Uterus (tissue), 4 donors: ENCODE results near the gene MICAL1. TPM values are rescaled to one million over a fixed set of nuclear protein-coding genes. Genes with fewer than 3 reads are reported as not detected.

Experiments used
- DNase-seq, 2 donors: peaks; one replicate each; pipeline ENCODE4 v3.0.0-alpha.2; 2019 to 2020
- H3K27ac ChIP-seq, 2 donors: fragments of 200-600 bp; sonication (generic); 1 replicate in 1 of 2; 2 replicates in 1 of 2; pipeline ENCODE4 v1.5.1; 2016 to 2018
- H3K27me3 ChIP-seq, 2 donors: fragments of 200-600 bp; sonication (generic); one replicate each; pipeline ENCODE4 v1.5.1; 2018 to 2019; ENCODE audit warnings: control low read depth in 1 of 2
- H3K36me3 ChIP-seq, 2 donors: fragments of 200-600 bp; sonication (generic); one replicate each; pipeline ENCODE4 v1.5.1; 2019; ENCODE audit warnings: control low read depth in 1 of 2
- H3K4me1 ChIP-seq, 2 donors: fragments of 200-600 bp; sonication (generic); one replicate each; pipeline ENCODE4 v1.5.1; 2018 to 2019; ENCODE audit warnings: control low read depth in 1 of 2
- H3K4me3 ChIP-seq, 2 donors: fragments of 200-600 bp; sonication (generic); 1 replicate in 1 of 2; 2 replicates in 1 of 2; pipeline ENCODE4 v1.5.1; 2018 to 2019; ENCODE audit warnings: mild to moderate bottlenecking in 1 of 2
- H3K9me3 ChIP-seq, 2 donors: fragments of 200-600 bp; sonication (generic); one replicate each; pipeline ENCODE4 v1.5.1; 2019; ENCODE audit warnings: control low read depth in 1 of 2
- POLR2A ChIP-seq, 2 donors: fragments of 450-650 bp; IDR thresholded peaks; one replicate each; pipeline ENCODE4 v1.6.1; 2016; ENCODE audit warnings: antibody characterized with exemption in 2 of 2, mild to moderate bottlenecking in 1 of 2, moderate library complexity in 1 of 2
- intact Hi-C: fragments of 100-400 bp; cut with DNase I; formaldehyde crosslinking; loops from one replicate; pipeline ENCODE4 v1.15.1; 2023; ENCODE audit warnings: low total_unique reads
- total RNA-seq, 4 donors: library from RNA; depleted of rRNA in 3 of 4; stranded (reverse); fragments of >200 nt in 3 of 4; gene quantifications; one replicate each; pipeline versions ENCODE4 v1.1.0 to v1.2.4, GENCODE V29; 2014 to 2023
- TF ChIP-seq, protein P1 (sequence below), 4 experiments: fragments of 200-600 bp in 2 of 4; fragments of 450-650 bp in 2 of 4; sonication (generic) in 2 of 4; IDR thresholded peaks; one replicate each; pipeline ENCODE4 v1.5.1; 2016 to 2019; ENCODE audit warnings: antibody characterized with exemption in 4 of 4, mild to moderate bottlenecking in 2 of 4, moderate library complexity in 1 of 4
- donor health status: DM: yes; HTN: yes; CAD: no.

Gene MICAL1
- total RNA-seq, 4 donors from 2014 or later = 27.2 to 46.1 (median 36.2) TPM

DNA sequence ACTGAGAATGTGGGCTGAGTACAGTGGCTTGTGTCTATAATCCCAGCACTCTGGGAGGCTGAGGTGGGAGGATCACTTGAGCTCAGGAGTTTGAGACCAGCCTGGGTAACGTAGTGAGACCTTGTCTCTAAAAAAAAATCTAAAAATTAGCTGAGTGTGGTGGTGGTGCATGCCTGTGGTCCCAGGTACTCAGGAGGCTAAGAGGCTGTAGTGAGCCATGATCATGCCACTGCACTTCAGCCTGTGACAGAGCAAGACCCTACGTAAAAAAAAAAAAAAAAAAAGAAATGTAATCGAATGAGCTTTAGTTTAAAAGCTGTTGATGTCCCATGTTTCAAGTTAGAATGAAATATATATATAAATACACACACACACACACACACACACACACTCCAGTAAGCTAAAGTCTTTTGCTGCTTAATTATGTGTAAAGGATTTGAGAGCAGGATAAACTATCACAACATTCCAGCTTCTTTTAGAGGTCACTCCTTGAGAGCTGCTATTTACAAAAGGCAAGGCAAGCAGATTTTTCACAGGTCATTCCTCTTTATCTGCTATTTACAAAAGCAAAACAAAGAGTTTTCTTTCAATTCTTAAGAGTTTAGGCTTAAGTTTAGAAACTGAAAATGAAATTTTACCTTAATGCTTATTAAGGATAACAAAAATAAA, 4.7 kb upstream of the MICAL1 start:
- TF ChIP-seq, protein P1, sequence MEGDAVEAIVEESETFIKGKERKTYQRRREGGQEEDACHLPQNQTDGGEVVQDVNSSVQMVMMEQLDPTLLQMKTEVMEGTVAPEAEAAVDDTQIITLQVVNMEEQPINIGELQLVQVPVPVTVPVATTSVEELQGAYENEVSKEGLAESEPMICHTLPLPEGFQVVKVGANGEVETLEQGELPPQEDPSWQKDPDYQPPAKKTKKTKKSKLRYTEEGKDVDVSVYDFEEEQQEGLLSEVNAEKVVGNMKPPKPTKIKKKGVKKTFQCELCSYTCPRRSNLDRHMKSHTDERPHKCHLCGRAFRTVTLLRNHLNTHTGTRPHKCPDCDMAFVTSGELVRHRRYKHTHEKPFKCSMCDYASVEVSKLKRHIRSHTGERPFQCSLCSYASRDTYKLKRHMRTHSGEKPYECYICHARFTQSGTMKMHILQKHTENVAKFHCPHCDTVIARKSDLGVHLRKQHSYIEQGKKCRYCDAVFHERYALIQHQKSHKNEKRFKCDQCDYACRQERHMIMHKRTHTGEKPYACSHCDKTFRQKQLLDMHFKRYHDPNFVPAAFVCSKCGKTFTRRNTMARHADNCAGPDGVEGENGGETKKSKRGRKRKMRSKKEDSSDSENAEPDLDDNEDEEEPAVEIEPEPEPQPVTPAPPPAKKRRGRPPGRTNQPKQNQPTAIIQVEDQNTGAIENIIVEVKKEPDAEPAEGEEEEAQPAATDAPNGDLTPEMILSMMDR (IDR thresholded peaks at IDR 0.05) = no peak
- TF ChIP-seq POLR2A (IDR thresholded peaks at IDR 0.05) = no peak
- no peak overlapping the region for H3K4me3 ChIP-seq
- no peaks in the 10 kb centered on the region for H3K27me3 ChIP-seq
- H3K36me3 ChIP-seq = no peaks in the 10 kb centered on the region
- no peaks in the 10 kb centered on the region for H3K4me1 ChIP-seq
- H3K27ac ChIP-seq = no peak overlapping the region
- intact Hi-C loops = no loop called here
- no peak for DNase-seq
- no peaks in the 10 kb centered on the region for H3K9me3 ChIP-seq

DNA sequence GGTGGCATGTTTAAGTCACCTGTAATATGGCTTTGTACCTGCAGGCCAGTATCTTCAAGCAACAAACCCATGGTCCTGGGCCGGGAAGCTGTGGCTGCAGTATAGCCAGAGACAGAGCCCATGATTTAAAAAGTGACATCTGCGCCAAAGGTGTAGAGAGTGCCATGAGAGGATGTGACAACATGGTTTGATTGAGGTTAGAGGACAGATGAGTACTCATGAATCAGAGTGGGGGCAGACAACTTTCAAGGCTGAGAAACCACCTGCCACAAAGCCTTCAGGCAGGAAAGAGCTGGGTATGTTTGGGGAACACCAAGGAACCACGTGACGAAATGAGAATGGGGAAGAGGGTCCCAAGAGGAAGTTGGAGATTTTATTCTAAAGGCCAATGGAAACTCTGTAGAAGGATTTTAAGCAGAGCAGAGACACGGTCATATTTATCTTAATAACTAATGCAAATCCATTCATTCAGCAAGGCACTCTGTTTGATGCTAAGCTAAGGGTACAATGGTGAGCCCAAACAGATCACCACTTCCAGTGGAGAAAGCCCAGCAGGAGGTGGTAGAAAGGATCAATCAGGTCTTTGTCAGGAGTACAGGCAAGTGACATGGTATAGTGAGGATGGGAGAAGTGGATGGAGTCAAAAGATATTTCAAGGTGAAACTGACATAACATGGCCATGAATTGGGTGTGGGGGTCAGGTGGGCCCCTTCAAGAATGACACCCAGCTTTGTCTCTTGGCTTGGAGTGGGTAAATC, 3.4 kb upstream of the MICAL1 start:
- no peaks in the 10 kb centered on the region for H3K4me1 ChIP-seq
- no peaks in the 10 kb centered on the region for H3K36me3 ChIP-seq
- H3K9me3 ChIP-seq = no peaks in the 10 kb centered on the region
- no peak for TF ChIP-seq POLR2A (IDR thresholded peaks at IDR 0.05)
- TF ChIP-seq, protein P1 (IDR thresholded peaks at IDR 0.05) = no peak
- intact Hi-C loops = loop anchor here (10.0 kb wide), 1 partner anchor 74 kb away; the partner anchor contains the start of gene CD164
- H3K27me3 ChIP-seq = no peaks in the 10 kb centered on the region
- H3K4me3 ChIP-seq = no peak overlapping the region
- DNase-seq = no peak
- no peak overlapping the region for H3K27ac ChIP-seq

DNA sequence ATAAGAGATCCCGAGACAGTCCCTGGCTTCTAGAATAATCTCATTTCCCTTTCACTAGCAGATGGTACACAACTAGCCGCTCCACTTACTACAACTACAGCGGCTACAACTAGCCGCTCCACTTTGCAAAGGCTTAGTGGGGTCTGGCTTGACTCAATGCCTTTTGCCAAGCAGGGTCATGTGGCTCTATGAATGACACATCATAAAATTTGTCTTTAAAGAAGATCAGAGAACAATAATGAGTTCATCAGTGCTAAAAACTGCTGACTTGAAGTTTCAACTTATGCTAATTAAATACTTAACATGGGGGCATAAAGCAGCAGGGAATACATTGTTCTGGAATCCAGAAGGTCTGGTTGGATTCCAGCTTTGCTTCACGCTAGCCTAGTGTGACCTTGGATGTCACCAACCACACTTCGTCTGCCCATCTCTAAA, 2.0 kb upstream of the MICAL1 start:
- Histone ChIP-seq H3K4me3 (no peak overlapping the region), H3K36me3 (no peaks in the 10 kb centered on the region), H3K27me3 (no peaks in the 10 kb centered on the region), H3K27ac (peak overlapping the region; percentile 80 to 82), H3K4me1 (no peaks in the 10 kb centered on the region), H3K9me3 (no peaks in the 10 kb centered on the region)
- TF ChIP-seq, protein P1 (IDR thresholded peaks at IDR 0.05) = no peak
- TF ChIP-seq POLR2A (IDR thresholded peaks at IDR 0.05) = no peak
- intact Hi-C loops = loop anchor here (10.0 kb wide), 1 partner anchor 73 kb away; the partner anchor contains the start of gene CD164
- DNase-seq = no peak

DNA sequence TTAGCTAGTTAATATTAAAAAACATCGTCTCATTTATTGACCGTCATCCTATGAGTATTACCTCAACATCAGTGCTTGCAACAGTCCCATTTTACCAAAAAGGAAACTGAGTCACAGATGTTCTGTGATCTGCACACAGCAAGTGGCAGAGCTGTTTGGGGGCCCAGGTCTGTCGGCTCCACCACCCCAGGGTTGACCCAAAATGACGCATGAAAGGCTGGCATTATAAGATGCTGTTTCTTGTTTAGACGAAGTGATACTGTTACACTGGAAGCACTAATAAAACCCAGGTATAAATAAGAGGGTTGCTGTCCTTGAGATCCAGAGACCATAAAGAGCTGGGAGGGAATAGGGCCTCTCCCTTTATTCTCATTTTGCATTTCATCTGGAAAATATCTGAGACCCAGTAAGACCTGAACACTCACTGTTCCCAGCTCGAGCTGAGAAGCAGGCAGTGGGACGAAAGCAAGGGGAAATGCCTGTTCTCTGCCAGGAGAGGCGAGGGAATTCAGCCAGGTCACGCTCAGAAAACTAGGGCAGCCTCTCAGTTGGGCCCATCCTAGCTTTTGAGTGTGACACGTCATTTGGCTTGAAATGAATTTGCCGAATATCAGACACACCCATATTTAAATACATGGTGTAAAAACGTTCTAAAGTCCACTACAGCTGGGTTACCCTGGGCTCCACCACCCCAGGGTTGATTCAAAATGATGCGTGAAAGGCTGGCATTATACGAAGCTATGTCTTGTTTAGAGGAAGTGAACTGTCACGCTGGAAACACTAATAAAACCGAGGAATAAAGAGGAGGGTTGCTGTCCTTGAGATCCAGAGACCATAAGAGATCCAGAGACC, 1.4 kb upstream of the MICAL1 start:
- no peaks in the 10 kb centered on the region for H3K27me3 ChIP-seq
- no peaks in the 10 kb centered on the region for H3K9me3 ChIP-seq
- TF ChIP-seq, protein P1 (IDR thresholded peaks at IDR 0.05) = no peak
- no peak for TF ChIP-seq POLR2A (IDR thresholded peaks at IDR 0.05)
- no peaks in the 10 kb centered on the region for H3K4me1 ChIP-seq
- intact Hi-C loops = loop anchor here (10.0 kb wide), 1 partner anchor 72 kb away; the partner anchor contains the start of gene CD164
- peak overlapping the region; percentile 75 to 77 for H3K4me3 ChIP-seq
- DNase-seq = peak; percentile 58 to 75
- H3K36me3 ChIP-seq = no peaks in the 10 kb centered on the region
- H3K27ac ChIP-seq = peak overlapping the region; percentile 80 to 82
